ENCODE measurements around the gene CNKSR3.
A peak's percentile ranks its signal among the peaks of the same experiment; 100 is the strongest.

CNKSR3 gene

DNA sequence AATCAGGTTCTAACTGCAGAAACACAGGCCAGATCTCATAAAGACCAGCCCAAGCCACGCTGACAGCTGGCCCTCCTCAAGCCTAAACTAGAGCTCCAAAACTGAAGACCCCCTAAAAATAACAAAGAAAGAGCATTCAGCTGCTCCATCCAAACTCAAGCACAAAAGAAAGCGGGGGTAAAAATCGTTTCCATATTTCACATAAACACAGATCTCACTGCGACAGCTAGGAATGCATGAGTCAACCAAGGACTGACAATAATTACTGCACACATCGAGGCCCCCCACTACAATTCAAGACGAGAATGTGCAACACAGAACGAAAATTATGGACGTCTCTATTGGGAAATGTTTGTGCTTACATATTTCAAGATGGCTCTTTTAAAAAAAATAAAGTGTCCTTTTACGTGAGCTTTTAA lies 31.1 kb downstream of the CNKSR3 start:
- peak; percentile 66 for DNase-seq (ENCODE audit: low spot score)

DNA sequence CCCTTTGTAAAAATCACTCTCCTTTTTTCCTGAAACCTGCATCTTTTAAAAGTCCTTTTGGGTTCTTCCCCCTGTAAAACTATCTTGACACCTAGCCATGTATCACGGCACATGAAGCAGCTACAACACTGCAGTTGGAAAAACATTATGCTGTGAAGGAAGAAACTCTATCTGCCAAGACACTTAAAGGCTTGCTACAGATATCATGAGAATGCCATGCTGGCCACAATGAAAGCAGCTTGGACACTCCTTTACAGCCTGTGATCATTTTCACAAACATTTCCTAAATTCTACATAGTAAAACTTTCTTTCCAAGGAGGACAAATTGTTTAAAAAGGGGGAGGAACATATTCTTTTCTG lies 31.8 kb downstream of the CNKSR3 start:
- no peak for DNase-seq (ENCODE audit: low spot score)

DNA sequence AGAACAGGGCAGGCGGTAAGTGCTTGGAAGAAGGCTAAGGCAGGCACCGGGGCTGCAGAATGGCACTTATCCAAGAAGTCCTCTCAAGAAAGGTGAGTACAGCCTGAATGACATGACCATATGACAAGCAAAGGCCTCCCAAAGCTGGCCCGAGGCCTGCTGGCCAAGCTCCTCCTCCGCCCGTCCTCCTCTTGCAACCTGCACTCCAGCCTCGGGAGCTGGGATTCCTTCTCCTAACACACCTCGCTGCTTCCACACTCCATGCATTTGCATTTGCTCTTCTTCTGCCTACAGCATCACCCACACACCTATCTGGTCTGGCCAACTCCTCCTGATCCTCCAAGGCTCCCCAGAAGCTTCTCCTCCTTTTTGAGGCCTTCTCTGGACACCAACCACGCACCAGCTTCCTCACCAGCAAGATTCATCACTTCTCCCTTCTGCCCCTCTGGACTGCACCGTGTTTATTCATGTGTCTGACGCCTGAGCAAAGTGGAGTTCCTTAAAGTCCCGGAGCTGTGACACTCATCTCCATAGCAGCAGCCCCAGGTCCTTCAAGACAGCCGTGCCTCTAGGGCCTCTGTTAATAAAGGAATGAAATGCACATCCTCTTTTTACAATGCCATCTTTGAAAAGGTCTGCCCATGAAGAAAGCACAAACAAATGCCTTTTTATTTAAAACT lies 32.3 kb downstream of the CNKSR3 start:
- no peak for DNase-seq (ENCODE audit: low spot score)

DNA sequence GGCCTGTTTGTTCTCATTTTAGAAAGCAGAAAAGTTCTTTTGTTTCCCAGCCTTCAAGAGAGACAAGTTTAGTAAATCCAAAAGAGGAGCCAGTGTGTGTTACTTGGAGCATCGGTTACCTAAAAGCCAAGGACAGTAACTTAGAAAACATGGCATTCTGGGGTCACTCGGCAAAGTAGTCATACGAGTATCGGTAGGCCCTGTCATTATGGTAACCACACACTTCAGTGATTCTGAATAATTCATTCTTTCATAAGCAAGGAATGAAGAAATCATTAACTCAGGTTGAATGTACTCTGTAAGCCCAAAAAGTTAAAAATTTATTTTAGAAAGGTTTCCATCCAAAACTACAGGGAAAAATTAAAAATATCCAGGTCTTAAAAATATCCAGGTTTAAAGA lies 34.0 kb downstream of the CNKSR3 start:
- DNase-seq (ENCODE audit: low spot score) = no peak

DNA sequence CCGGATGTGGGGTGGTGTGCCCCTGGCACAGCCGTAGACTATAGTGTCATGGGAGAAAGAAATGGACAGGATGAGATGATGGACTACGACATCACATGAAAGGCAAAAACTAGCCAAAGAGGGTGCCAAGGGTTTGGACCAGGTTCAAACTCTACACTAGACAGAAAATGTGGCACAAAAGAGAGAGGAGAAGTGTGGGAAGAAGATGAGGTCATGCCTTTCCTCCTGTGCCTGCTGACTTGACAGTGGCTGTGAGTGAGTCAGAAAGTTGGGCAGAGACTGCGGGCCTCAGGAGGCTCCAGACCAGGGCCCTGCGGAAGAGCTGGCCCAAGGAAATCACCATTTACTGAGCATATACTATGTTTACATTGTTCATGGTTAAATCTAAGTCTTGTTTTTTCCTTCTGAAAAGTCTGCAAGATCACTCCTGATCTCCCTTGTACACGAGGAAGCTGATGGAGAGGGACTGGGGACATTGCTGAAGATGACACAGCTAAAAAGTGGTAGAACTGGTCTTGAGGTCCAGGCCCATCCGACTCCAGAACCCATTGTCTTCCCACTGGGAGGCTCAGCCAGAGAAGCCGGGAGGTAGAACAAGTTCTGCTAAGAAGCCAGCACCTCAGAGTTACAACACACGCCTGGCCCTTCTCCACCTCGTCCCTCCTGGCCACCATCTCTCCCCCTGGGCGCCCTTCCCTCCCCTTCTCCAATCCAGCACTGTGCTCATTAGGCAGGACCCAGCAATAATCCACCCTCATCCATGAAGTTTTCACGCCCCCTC lies 35.6 kb downstream of the CNKSR3 start:
- DNase-seq (ENCODE audit: low spot score) = peak; percentile 81

DNA sequence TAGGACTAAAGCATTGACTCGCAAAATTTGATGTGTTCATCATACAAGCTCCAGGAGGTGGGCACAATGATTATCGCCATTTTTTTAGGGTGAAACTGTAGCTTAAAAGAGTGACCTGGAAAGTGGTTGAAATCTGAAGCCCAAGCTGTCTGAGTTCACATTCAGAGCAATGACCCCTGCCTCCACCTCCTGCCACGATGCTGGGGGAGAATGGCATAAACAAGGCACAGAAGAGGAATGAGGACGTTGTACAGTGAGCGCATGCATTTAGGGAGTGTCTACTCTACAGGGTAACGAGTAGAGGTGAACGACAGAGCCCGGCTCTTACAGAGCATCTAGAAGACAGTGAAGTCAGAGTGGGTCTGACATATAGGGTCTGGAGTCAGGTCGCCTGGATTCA lies 37.2 kb downstream of the CNKSR3 start:
- DNase-seq (ENCODE audit: low spot score) = no peak

DNA sequence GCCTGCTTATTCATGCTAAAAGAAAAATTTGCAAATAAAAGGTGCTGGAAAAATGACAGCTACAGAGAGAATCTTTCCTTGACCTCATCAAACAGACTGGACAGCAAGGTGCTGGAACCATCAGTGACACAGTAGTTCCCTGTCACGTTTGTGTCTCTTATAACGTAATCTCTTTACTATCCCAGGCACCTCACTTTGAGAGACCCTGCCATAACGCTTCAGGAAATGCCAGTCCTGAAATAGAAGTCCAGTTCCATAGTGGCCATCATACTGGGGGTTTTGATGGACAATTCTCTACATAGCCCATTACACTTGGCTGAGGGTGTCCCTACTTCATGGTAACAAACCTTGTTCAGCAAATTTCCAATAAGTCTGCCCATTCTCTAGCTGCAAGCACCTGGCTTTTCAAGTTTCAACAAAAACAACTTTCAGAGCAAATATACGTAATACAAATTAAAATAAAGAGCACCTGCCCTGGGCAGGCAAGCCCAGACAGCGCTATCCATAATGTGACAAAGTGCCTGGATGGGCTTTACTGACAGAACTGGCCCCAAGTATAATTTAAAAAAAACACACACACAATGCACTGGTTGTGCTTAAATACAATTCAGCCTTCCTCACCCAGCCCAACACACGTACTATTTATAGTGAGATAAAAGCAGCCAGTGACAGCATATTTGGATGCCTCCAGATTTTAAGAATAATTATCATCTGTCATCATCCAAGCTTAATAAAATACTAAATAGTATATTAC lies 38.7 kb downstream of the CNKSR3 start:
- DNase-seq (ENCODE audit: low spot score) = no peak

DNA sequence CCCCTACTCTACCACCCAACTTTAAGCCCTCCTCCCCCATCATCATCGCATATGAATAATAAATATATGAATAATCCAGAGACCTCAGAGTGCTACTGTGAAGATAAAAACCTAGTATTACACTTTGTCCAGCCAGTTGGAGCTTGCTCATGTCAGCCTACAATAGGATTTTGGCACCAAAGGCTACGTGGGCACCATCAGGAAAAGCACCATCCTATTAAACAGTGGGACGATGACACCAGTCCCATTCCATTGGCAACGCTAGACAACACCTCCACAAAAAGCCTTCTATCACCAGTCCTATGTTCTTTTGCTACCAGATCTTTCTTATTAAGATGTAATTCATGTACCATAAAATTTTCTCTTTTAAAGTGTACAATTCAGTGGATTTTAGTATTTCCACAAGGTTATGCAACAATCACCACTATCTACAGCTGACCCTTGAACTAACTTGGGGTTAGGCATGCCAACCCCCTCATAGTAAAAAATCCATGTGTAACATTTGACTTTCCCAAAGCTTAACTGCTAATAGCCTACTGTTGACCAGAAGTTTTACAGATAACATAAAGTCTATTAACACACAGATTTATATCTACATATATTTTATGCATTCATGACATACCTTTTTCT lies 41.1 kb downstream of the CNKSR3 start:
- no peak for DNase-seq (ENCODE audit: low spot score)

DNA sequence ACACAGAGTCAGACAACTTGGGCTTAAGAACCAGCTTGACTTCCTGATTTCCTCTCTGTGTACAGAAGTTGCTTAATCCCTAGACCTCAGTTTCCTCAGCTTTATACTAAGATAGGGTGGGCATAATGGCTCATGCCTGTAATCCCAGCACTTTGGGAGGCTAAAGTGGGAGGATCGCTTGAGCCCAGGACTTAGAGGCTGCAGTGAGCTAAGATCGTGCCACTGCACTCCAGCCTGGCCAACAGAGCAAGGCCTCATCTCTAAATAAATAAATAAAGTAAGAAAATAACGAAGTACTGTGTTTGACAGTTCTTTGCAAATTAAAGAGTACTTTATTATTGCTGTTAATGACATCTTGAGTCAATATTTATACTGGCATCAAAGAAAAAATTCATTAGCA lies 41.7 kb downstream of the CNKSR3 start:
- DNase-seq (ENCODE audit: low spot score) = no peak

DNA sequence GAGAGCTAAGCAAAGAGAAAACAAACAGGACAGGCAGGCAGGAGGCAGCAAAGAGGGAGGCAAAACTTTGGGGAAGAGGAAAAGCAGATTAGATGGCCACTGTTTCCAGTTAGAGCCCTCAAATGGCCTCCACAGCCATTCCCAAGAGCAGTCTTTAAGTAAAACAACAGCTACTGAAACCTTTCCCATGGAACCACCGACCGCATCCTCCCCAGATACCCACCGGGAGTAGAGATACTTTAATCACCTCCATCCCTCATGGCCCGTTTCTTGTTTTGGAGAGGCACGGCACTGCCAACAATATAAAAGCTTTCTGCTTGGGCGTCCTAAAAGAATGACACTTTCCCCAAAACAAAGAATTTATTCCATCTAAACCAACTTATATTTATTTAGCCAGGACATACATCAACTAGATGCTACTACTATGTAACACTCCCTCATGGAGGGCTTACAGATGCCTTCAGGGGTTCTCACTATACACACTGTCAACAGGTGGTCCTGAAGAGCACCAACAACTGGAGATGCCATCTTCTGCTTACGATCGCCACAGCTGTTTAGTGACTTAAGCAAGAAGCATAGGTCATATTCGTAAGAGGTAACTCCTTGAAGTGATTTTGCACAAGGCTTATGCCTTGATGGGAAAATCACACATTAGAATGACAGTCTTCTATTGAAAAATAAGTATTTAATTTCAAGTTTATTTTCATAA lies 43.4 kb downstream of the CNKSR3 start:
- no peak for DNase-seq (ENCODE audit: low spot score)

DNA sequence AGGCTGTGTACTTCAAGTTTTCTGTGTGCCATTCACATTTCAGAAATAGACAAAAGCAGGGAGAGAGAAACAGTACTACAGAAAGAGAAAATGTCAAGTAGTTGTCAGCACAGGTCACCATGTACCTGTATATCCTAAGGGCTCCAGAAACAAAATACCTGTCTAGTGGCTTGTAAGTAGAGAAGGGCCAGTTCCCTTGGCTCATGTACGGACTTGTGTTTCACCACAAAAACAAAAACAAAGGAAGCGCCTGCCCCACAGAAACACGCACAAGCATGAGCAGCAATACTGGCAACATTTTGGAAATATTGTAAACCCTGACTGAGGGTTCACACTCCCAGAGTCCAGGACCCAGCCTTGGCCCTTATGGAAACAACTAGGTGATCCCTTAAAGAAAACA lies 44.3 kb downstream of the CNKSR3 start:
- no peak for DNase-seq (ENCODE audit: low spot score)

DNA sequence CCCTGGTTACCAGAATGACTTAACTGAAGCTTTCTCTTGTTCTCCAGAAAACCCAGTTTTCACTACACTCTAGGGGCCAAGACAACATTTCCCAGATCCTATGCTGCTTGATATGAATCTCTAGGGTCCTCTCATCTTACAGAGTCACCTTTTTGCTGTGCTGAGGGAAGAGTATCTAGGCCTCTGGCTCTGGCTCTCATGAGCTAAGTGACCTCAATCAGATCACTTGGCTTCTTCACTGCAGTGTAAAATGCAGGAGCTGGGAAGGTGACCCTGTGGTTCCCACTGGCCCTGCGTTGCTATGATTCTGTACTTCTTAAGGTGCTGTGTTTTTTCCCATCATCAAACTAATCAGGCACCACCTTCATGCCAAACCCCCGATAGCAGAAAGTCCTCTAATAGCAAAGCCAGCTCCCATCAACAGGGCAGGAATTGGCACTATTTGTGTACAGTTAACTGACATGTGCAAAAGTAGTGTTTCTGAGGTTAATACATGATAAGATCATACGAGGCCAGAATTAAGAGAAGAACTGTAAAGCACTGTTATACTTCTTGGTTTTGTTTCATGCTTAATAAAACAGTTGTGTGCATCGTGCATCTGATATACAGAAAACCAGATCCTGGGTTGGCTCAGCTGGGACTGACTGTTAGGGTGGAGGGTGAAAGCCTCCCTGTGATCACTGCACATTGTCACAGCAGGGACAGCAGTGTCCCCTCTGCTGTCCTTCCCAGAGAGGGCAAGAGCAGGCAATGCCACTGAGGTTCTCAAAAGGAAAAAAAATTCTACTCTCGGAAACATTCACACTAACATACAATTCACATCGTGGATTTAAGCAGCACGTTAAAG lies 46.7 kb downstream of the CNKSR3 start:
- no peak for DNase-seq (ENCODE audit: low spot score)

DNA sequence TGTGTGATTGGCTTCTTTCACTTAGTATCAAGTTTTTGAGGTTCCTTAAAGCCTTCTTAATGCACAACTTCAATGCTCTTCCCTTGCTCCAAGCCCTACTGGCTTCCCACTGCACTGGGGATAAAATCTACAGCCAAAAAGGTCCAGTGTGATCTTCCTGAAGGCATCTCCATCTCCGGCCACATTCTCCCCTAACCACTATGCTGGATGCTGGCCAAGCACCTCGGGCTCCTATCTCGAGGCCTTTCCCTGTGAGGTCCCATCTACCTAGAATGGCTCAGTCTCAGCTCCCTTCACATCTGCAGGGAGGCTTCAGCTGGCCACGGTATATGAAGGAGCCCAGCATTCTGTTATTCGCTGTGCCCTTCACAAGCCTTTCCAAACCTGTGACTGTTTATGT lies 48.1 kb downstream of the CNKSR3 start:
- no peak for DNase-seq (ENCODE audit: low spot score)

DNA sequence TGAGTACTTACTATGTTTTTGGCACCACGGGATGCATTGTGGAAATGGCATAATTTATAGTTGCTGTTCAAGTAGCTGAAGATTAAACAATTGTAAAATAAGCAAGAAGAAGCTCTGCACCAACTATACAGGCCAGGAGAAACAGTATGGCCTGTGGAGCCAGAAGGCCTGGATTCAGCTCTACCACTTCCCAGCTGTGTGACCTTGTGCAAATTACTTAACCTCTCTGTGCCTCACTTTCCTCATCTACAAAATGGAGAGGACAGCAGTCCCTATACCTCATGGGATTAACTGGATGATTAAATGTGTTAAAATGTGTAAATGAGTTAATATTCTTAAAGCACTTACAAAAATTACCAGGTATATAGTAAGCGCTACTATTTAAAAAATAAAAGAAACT lies 49.1 kb downstream of the CNKSR3 start:
- DNase-seq (ENCODE audit: low spot score) = no peak

DNA sequence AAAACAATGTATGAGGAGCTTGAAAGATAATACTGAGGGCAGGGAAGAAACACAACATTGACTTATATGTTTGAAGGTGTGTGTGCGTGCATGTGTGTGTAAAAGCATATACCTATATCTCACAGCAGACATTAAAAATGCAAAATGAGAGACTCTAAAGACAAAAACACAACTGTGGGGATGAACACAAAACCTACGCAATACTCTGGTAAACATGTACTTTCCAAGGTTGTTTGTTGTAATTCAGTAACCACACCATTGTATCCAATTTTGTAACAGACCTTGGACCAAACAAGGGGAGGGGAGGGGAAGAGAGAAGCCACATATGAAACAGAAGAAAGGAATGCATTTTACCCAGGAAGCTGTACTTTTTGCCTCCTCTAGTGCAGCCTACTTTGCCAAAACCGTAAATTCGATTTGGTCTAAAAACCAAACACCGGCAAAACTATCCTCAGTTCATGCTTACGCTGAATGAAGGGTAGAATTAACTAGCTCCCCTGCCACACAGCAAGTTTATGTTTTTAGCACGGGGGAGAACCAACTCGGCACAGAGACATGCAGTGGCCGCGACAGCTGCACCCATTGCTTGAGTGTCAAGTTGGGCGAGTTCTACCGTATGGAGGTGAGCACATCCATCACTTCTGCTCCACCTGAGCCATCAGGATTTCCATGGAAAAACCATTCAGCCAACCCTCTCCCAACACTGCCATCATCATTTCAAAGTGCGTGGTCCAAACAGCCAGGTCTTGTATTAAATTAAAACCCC lies 50.0 kb downstream of the CNKSR3 start:
- DNase-seq (ENCODE audit: low spot score) = peak; percentile 69

DNA sequence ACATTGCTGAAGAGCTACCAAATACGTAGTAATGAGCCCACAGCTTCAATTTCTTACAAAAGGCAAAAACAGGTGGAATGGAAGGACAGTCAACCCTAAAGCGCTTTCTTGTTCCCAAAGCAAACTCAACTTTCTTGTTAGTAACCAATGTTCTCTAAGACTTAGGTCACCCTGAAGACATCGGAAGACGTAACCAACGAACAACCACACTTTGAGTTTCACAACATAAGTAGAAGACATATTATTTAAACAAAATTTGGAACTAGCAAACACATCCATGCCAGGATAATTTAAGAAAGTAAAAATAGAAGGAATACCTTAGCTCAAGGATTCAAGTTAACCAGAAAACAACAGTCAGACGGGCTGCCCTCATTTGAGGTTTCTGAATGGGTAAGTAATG lies 51.0 kb downstream of the CNKSR3 start:
- no peak for DNase-seq (ENCODE audit: low spot score)

DNA sequence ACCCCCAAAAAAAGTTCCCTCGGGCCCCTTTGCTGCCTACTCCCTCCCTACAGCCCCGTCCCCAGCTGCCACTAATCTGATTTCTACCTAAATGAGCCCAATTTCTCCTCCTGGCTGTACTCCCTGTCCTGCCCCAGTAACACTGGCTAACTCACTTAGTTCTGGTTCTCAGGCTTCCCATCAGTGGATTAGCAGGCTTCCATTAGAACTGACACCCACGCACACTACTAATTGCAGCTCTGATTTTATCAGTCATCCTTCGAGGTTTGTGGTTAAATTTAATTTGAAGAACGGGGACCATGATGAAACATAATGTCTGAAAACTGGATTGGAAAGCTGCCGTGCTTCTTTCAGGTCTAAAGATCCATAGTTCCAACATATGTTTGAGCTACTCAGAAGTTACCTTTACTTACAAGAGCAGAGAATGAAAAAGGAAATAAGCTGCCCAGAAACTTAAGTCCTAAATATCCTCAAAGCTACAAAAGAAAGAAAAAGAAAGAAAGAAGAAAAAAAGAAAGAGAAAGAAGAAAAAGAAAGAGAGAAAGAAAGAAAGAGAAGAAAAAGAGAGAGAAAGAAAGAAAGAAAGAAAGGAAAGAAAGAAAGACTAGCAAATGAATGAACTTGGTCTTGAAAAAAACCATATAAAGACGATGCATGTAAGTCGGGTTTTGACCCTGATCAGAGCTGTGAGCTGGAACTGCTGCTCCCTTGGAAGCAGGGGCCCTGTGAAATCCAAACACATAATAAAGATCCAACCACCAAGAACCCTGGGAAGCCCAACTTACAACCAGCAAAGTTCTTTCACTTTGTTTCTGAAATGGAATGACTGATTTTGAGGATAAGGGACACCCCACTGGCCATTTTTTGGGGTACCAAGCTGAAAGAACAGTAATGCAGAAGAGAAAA lies 51.7 kb downstream of the CNKSR3 start:
- DNase-seq (ENCODE audit: low spot score) = peak; percentile 35

DNA sequence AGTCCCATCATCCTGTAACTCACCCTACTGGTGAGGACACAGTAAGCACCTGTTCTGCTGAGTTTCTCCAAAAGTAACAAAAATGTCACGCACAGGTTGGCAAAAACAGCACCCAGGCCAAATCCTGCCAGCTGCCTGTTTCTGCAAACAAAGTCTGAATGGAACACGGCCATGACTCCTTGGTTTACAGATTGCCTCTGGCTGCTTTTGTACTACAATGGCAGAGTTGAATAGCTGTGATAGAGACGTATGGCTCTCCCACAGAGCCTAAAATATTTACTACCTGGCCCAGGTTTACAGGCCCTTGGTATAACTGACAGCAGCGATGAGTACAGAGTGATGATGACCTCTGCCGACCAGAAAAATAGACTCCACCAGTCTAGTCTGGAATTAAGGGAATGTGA lies 52.6 kb downstream of the CNKSR3 start:
- no peak for DNase-seq (ENCODE audit: low spot score)

DNA sequence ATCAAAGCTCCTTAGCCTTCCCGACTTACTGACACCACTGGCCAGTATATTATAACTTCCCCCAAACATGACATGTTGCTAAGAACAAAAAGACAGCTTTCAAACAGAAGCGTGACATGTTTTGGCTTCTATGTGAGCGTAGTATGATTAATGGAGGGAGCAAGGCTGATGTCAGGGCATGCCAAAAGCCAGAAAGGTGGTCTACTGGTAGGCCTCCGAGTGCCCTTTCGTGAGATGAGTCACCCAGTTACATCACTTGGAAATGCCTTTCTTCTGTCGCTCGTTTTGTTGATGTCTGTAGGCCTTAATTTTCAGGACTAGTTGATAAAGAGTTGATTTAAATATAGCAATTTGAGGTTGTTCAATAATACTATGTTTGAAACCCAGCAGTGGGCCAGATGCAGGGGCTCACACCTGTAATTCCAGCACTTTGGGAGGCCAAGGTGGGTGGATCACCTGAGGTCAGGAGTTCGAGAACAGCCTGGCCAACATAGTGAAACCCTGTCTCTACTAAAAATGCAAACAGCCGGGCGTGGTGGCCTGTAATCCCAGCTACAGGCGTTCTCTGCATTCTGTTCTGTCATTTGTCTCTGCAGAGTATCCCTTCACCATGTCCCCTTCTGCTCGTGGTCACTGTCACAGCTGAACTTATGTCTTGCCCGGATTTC lies 53.3 kb downstream of the CNKSR3 start:
- no peak for DNase-seq (ENCODE audit: low spot score)

All from GM03348 (cell line).